K562 (cell line): ENCODE data around the gene SERPINE3. TPM values are rescaled to one million over a fixed set of nuclear protein-coding genes. Genes with fewer than 3 reads are reported as not detected.

ENCODE experiments used
- ATAC-seq: fragments of 200-7000 bp; cut with Tn5 transposase; 3 replicates; pipeline ENCODE4 v1.9.1; 2020; ENCODE audit warnings: moderate library complexity
- BruUV-seq: library from RNA; stranded (reverse); fragments of 400-500 nt; replicated peaks from 2 replicates; lab custom pipeline; 2021; lab: Mats Ljungman, UMichigan
- CTCF ChIA-PET: fragments of 300-600 bp; formaldehyde crosslinking; extraction: SDS; loops from one replicate; lab custom pipeline; 2021; ENCODE audit warnings: low intra/inter-chr PET ratio; lab: Yijun Ruan, JAX
- POLR2A ChIA-PET: fragments of 300-600, 350-650 bp; sonication (Branson Sonifier 250); formaldehyde crosslinking; extraction: SDS; loops from one replicate; lab custom pipeline; 2021; ENCODE audit warnings: antibody characterized with exemption, inconsistent platforms; lab: Yijun Ruan, JAX
- DNase-seq, 4 experiments: peaks; one replicate each; pipeline versions ENCODE4 v3.0.0 to v3.0.0-alpha.2; 2011 to 2018; ENCODE audit warnings: low spot score in 3 of 4, mixed read lengths in 3 of 4; ENCODE audit errors: extremely low read depth in 1 of 4
- FAIRE-seq: peaks from 2 replicates; lab custom pipeline; 2011; peaks lifted over from hg19 to GRCh38; lab: Jason Lieb, UNC
- H2AFZ ChIP-seq: 2 replicates; pipeline ENCODE4 v1.6.0; 2011; ENCODE audit warnings: low read depth, low read length, control low read depth, inconsistent platforms
- H3K27ac ChIP-seq: fragments of 200-600 bp; 3 replicates; pipeline ENCODE4 v1.8.0; 2011; ENCODE audit warnings: low read depth, mild to moderate bottlenecking, control low read depth, inconsistent platforms, low read length, moderate library complexity, mixed read lengths; ENCODE audit errors: extremely low read depth
- H3K27me3 ChIP-seq, 2 experiments: fragments of 300-600 bp in 1 of 2; 2 replicates in 1 of 2; 3 replicates in 1 of 2; pipeline versions ENCODE4 v1.6.0 to v1.8.0; 2011; ENCODE audit warnings: inconsistent platforms in 2 of 2, low read length in 2 of 2, mild to moderate bottlenecking in 1 of 2, mixed read lengths in 1 of 2, moderate library complexity in 1 of 2; ENCODE audit not compliant: control insufficient read depth in 2 of 2, insufficient read depth in 2 of 2
- H3K36me3 ChIP-seq: fragments of 300-600 bp; 3 replicates; pipeline ENCODE4 v1.8.0; 2011; ENCODE audit warnings: mild to moderate bottlenecking, low read length, inconsistent platforms; ENCODE audit not compliant: control insufficient read depth, insufficient read depth
- H3K4me1 ChIP-seq, 2 experiments: fragments of 200-600 bp in 1 of 2; replicated peaks in 1 of 2; 2 replicates in 1 of 2; 3 replicates in 1 of 2; pipeline versions ENCODE4 v1.5.1 to v1.8.0; 2011; ENCODE audit warnings: inconsistent platforms in 2 of 2, low read length in 2 of 2, mild to moderate bottlenecking in 1 of 2, mixed read lengths in 1 of 2, moderate library complexity in 1 of 2; ENCODE audit not compliant: control insufficient read depth in 2 of 2, insufficient read depth in 2 of 2
- H3K4me2 ChIP-seq: 2 replicates; pipeline ENCODE4 v1.6.1; 2011; ENCODE audit warnings: low read length, control low read depth, inconsistent platforms, mixed read lengths; ENCODE audit not compliant: insufficient read depth
- H3K4me3 ChIP-seq: fragments of 200-600 bp; sonication (generic), shearing (Covaris generic); 2 replicates; pipeline ENCODE4 v1.5.1; 2016; ENCODE audit warnings: control low read depth, inconsistent platforms
- H3K79me2 ChIP-seq: fragments of 200-600 bp; 3 replicates; pipeline ENCODE4 v1.8.0; 2011; ENCODE audit warnings: low read length, inconsistent platforms; ENCODE audit not compliant: control insufficient read depth, insufficient read depth
- H3K9ac ChIP-seq, 2 experiments: 2 replicates each; pipeline versions ENCODE4 v1.6.0 to v1.6.1; 2011; ENCODE audit warnings: low read depth in 2 of 2, low read length in 2 of 2, control low read depth in 1 of 2, inconsistent platforms in 1 of 2, mild to moderate bottlenecking in 1 of 2, mixed read lengths in 1 of 2; ENCODE audit not compliant: insufficient read depth in 1 of 2
- H3K9me1 ChIP-seq: one replicate; pipeline ENCODE4 v1.6.0; 2011; ENCODE audit warnings: inconsistent platforms, mild to moderate bottlenecking, low read length, moderate library complexity; ENCODE audit not compliant: control insufficient read depth, insufficient read depth
- H3K9me3 ChIP-seq: replicated peaks from 2 replicates; pipeline ENCODE4 v1.5.1; 2011; ENCODE audit warnings: low read depth, low read length, inconsistent platforms; ENCODE audit not compliant: control insufficient read depth, insufficient read depth
- H4K20me1 ChIP-seq: replicated peaks from 2 replicates; pipeline ENCODE4 v1.6.1; 2011; ENCODE audit warnings: low read length, inconsistent platforms, mixed read lengths; ENCODE audit not compliant: control insufficient read depth, insufficient read depth
- CHD1 ChIP-seq: fragments of 200-600 bp; sonication (generic); IDR thresholded peaks from one replicate; pipeline ENCODE4 v1.6.1; 2012; ENCODE audit warnings: mild to moderate bottlenecking, moderate library complexity, low read length, inconsistent platforms
- DIDO1 ChIP-seq: fragments of 450-650 bp; IDR thresholded peaks from 2 replicates; pipeline ENCODE4 v1.6.1; 2016; ENCODE audit warnings: low read depth, missing biosample characterization, missing genetic modification characterization
- RBM15 ChIP-seq: fragments of 200-400 bp; formaldehyde crosslinking; IDR thresholded peaks from 2 replicates; pipeline ENCODE4 v1.6.1; 2018; ENCODE audit warnings: mild to moderate bottlenecking, low read length, moderate library complexity; ENCODE audit not compliant: insufficient read depth
- SAP30 ChIP-seq: fragments of 200-600 bp; sonication (generic); IDR thresholded peaks from 2 replicates; pipeline ENCODE4 v1.6.1; 2012; ENCODE audit warnings: borderline replicate concordance, low read depth, mild to moderate bottlenecking, moderate library complexity, low read length, control low read depth, inconsistent platforms; ENCODE audit not compliant: insufficient read depth, poor library complexity, severe bottlenecking
- SMAD3 ChIP-seq: fragments of 450-650 bp; formaldehyde crosslinking; conservative IDR thresholded peaks from 2 replicates; pipeline ENCODE4 v1.4.0; 2020; ENCODE audit warnings: mild to moderate bottlenecking
- XRCC5 ChIP-seq: fragments of 200-400 bp; formaldehyde crosslinking; IDR thresholded peaks from 2 replicates; pipeline ENCODE4 v1.6.1; 2017; ENCODE audit warnings: low read depth, mild to moderate bottlenecking, low read length
- ZC3H8 ChIP-seq: fragments of 450-650 bp; IDR thresholded peaks from 2 replicates; pipeline ENCODE4 v1.6.1; 2017
- ZFP1 ChIP-seq: fragments of 450-650 bp; formaldehyde crosslinking; IDR thresholded peaks from 2 replicates; pipeline ENCODE4 v1.4.0; 2020; ENCODE audit warnings: mild to moderate bottlenecking, mixed read lengths
- ZNF274 ChIP-seq: IDR thresholded peaks from 2 replicates; pipeline ENCODE4 v1.6.1; 2011; ENCODE audit warnings: low read depth, mild to moderate bottlenecking, low read length, moderate library complexity, borderline replicate concordance
- WGBS: fragments of 100-300 bp; shearing (Covaris generic); methylation state at CpG from one replicate; pipeline ENCODE4 v1.1.6; 2016; ENCODE audit warnings: low coverage, mixed read lengths; ENCODE audit not compliant: insufficient coverage; ENCODE audit errors: missing lambda C conversion rate; 5-methylcytosine and 5-hydroxymethylcytosine counted together
- in situ Hi-C: fragments of 300-500 bp; cut with MboI; formaldehyde crosslinking; loops from 4 replicates; pipeline ENCODE4 v1.15.0; 2018; ENCODE audit warnings: inconsistent platforms, mixed read lengths
- intact Hi-C: fragments of 100-400 bp; cut with micrococcal nuclease; formaldehyde crosslinking; loops from 2 replicates; pipeline ENCODE4 v1.14.2; 2022
- polyA plus RNA-seq, 8 experiments: library from polyadenylated mRNA; depleted of rRNA in 4 of 8; stranded (reverse) in 5 of 8; unstranded in 3 of 8; fragments of >200 nt; fragmentation: Nextera tagmentation in 2 of 8; fragmentation: Illumina TruSeq in 1 of 8; extraction: Ambion mirVana in 2 of 8; extraction: Trizol in 1 of 8; gene quantifications; 2 replicates each; pipeline versions ENCODE4 v1.2.1 to v1.2.3, GENCODE V29; 2011 to 2014; ENCODE audit warnings: inconsistent platforms in 1 of 8, missing spikeins in 1 of 8
- total RNA-seq, 7 experiments: library from RNA; depleted of rRNA in 6 of 7; stranded (reverse); fragments of >200 nt in 6 of 7; fragmentation: Illumina TruSeq in 2 of 7; extraction: Trizol in 2 of 7; gene quantifications; 2 replicates each; pipeline versions ENCODE4 v1.2.1 to v1.2.3, GENCODE V29; 2011 to 2021; ENCODE audit warnings: low replicate concordance in 1 of 7
- TF ChIP-seq, protein P1 (sequence below), 2 experiments: fragments of 450-650 bp in 1 of 2; sonication (generic) in 1 of 2; formaldehyde crosslinking; conservative IDR thresholded peaks; 2 replicates each; pipeline versions ENCODE4 v1.4.0 to v1.8.1; 2020 to 2022; ENCODE audit warnings: mild to moderate bottlenecking in 1 of 2, missing genetic modification reagents in 1 of 2
- TF ChIP-seq, protein P2 (sequence below), 2 experiments: fragments of 450-650 bp in 1 of 2; IDR thresholded peaks; 2 replicates each; pipeline ENCODE4 v1.6.1; 2011 to 2017; ENCODE audit warnings: low read depth in 2 of 2, antibody characterized with exemption in 1 of 2, borderline replicate concordance in 1 of 2, low read length in 1 of 2, mild to moderate bottlenecking in 1 of 2, mixed read lengths in 1 of 2; ENCODE audit not compliant: control insufficient read depth in 1 of 2

The SERPINE3 gene
- total and polyA plus RNA-seq, 9 of the 15 experiments (the other 6 are each of a cell fraction or from before 2014, with no cell fraction given): not detected

- DNase-seq (no peak), ATAC-seq (no peak), FAIRE-seq (no peak)
- POLR2A ChIA-PET: no interaction called here
- no peak for TF ChIP-seq ZFP1 (CRISPR knock-in tag)
- no peak for TF ChIP-seq SMAD3 (CRISPR knock-in tag)
- no peak for TF ChIP-seq DIDO1 (tag)
- TF ChIP-seq, protein P1, sequence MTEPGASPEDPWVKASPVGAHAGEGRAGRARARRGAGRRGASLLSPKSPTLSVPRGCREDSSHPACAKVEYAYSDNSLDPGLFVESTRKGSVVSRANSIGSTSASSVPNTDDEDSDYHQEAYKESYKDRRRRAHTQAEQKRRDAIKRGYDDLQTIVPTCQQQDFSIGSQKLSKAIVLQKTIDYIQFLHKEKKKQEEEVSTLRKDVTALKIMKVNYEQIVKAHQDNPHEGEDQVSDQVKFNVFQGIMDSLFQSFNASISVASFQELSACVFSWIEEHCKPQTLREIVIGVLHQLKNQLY (CRISPR knock-in tag; conservative IDR thresholded peaks at IDR 0.05): no peak
- Histone ChIP-seq H3K9ac (no peak overlapping the region), H3K4me2 (no peak overlapping the region), H3K27ac (no peak overlapping the region), H3K27me3 (peaks cover 5 to 46% of the 10 kb centered on the region in 2 experiments), H3K36me3 (no peaks in the 10 kb centered on the region), H3K4me3 (no peak overlapping the region), H4K20me1 (no peaks in the 10 kb centered on the region; the same call in 1 of the 2 replicates), H3K9me1 (no peaks in the 10 kb centered on the region), H3K4me1 (no peaks in the 10 kb centered on the region), H2AFZ (no peak overlapping the region), H3K79me2 (no peaks in the 10 kb centered on the region), H3K9me3 (no peaks in the 10 kb centered on the region)
- WGBS: 0% methylated on average over 3 of the region's 4 CpGs
- BruUV-seq: no TSS peak
- CTCF ChIA-PET: no interaction called here
- intact Hi-C loops (no loop called here), in situ Hi-C loops (no loop called here)
Observed at GRCh38 chr13:51342706-51343105, 3.2 kb downstream of the SERPINE3 start.

DNA sequence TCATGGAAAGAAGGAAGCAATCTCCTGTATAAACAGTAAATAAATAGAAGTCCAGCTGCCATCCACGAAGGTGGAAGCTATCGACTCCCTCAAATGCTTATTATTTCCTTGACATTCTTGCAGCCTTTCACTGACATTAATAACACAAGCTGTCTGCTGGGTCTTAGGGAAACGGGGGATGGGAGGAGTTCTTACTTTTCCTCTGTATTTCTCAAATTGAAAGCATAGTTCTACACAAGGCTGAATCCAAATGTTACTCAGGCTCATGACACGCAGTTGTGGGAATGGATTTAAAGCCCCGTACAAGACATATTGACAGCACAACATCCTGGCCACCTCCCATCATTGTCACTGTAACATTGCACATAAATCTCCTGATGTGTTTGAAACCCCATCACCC, 4.0 kb downstream of the SERPINE3 start:
- ATAC-seq: no peak
- intact Hi-C loops (no loop called here), in situ Hi-C loops (no loop called here)
- H3K9me1 ChIP-seq: no peaks in the 10 kb centered on the region
- H3K9ac ChIP-seq: no peak overlapping the region
- POLR2A ChIA-PET: no interaction called here
- no peak for DNase-seq
- H3K9me3 ChIP-seq: no peaks in the 10 kb centered on the region
- whole genome bisulfite sequencing: 4% methylated on average over 5 of the region's 5 CpGs
- H3K36me3 ChIP-seq: no peaks in the 10 kb centered on the region
- H3K27ac ChIP-seq: no peak overlapping the region
- H3K4me2 ChIP-seq: no peak overlapping the region
- no TSS peak for BruUV-seq
- no peak overlapping the region for H2AFZ ChIP-seq
- CTCF ChIA-PET: no interaction called here
- H3K4me1 ChIP-seq: no peaks in the 10 kb centered on the region
- no peaks in the 10 kb centered on the region; the same call in 1 of the 2 replicates for H4K20me1 ChIP-seq
- H3K4me3 ChIP-seq: no peak overlapping the region
- FAIRE-seq: no peak
- no peaks in the 10 kb centered on the region for H3K79me2 ChIP-seq
- H3K27me3 ChIP-seq: peaks cover 5 to 47% of the 10 kb centered on the region in 2 experiments; a peak in 4 of 5 replicates
- no peak for TF ChIP-seq XRCC5
- no peak for TF ChIP-seq RBM15
- TF ChIP-seq, protein P2, sequence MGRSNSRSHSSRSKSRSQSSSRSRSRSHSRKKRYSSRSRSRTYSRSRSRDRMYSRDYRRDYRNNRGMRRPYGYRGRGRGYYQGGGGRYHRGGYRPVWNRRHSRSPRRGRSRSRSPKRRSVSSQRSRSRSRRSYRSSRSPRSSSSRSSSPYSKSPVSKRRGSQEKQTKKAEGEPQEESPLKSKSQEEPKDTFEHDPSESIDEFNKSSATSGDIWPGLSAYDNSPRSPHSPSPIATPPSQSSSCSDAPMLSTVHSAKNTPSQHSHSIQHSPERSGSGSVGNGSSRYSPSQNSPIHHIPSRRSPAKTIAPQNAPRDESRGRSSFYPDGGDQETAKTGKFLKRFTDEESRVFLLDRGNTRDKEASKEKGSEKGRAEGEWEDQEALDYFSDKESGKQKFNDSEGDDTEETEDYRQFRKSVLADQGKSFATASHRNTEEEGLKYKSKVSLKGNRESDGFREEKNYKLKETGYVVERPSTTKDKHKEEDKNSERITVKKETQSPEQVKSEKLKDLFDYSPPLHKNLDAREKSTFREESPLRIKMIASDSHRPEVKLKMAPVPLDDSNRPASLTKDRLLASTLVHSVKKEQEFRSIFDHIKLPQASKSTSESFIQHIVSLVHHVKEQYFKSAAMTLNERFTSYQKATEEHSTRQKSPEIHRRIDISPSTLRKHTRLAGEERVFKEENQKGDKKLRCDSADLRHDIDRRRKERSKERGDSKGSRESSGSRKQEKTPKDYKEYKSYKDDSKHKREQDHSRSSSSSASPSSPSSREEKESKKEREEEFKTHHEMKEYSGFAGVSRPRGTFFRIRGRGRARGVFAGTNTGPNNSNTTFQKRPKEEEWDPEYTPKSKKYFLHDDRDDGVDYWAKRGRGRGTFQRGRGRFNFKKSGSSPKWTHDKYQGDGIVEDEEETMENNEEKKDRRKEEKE (IDR thresholded peaks at IDR 0.05; ENCODE audit: borderline replicate concordance in 1 of 2, control insufficient read depth in 1 of 2, low read depth in 2 of 2, low read length in 1 of 2): no peak
- no peak for TF ChIP-seq SAP30
- TF ChIP-seq ZC3H8: no peak
- no peak for TF ChIP-seq ZNF274
- no peak for TF ChIP-seq CHD1
